Muscle layer of colon (tissue), 2 donors: ENCODE results near the gene PGAP6.
"Not testable (repeated sequence)": the region's sequence is repeated elsewhere in the genome, so short reads cannot be mapped to it uniquely, and the experiment has no call there.

Experiments
- H3K27ac ChIP-seq: one replicate; pipeline ENCODE4 v1.7.0; 2013; ENCODE audit warnings: low read depth, mild to moderate bottlenecking, low read length, moderate library complexity
- H3K27me3 ChIP-seq, 2 donors: one replicate each; pipeline ENCODE4 v1.7.0; 2013; ENCODE audit warnings: low read length in 2 of 2, mild to moderate bottlenecking in 2 of 2; ENCODE audit not compliant: insufficient read depth in 2 of 2, control insufficient read depth in 1 of 2
- H3K36me3 ChIP-seq: one replicate; pipeline ENCODE4 v1.7.0; 2013; ENCODE audit warnings: mild to moderate bottlenecking, low read length; ENCODE audit not compliant: insufficient read depth
- H3K4me1 ChIP-seq: one replicate; pipeline ENCODE4 v1.7.0; 2013; ENCODE audit warnings: mild to moderate bottlenecking, low read length; ENCODE audit not compliant: insufficient read depth
- H3K4me3 ChIP-seq, 2 donors: one replicate each; pipeline ENCODE4 v1.7.0; 2013; ENCODE audit warnings: low read length in 2 of 2, low read depth in 1 of 2, mild to moderate bottlenecking in 1 of 2, moderate library complexity in 1 of 2
- H3K9ac ChIP-seq: one replicate; pipeline ENCODE4 v1.7.0; 2013; ENCODE audit warnings: low read length
- H3K9me3 ChIP-seq: one replicate; pipeline ENCODE4 v1.7.0; 2013; ENCODE audit warnings: mild to moderate bottlenecking, low read length
- donor health status: abdominal sarcoma.
- donor health status: Adenocarcinoma of cecum.

PGAP6 gene

GRCh38 chr16:398561-399339, 17.0 kb upstream of the PGAP6 start:
- Histone ChIP-seq H3K36me3 (peaks cover 5% of the 10 kb centered on the region), H3K4me3 (peak overlapping the region in 1 of 2 donors; percentile 47), H3K27ac (peak overlapping the region; percentile 96), H3K9ac (peak overlapping the region; percentile 57), H3K4me1 (peaks cover 30% of the 10 kb centered on the region), H3K27me3 (no peaks in the 10 kb centered on the region), H3K9me3 (no peaks in the 10 kb centered on the region)

DNA sequence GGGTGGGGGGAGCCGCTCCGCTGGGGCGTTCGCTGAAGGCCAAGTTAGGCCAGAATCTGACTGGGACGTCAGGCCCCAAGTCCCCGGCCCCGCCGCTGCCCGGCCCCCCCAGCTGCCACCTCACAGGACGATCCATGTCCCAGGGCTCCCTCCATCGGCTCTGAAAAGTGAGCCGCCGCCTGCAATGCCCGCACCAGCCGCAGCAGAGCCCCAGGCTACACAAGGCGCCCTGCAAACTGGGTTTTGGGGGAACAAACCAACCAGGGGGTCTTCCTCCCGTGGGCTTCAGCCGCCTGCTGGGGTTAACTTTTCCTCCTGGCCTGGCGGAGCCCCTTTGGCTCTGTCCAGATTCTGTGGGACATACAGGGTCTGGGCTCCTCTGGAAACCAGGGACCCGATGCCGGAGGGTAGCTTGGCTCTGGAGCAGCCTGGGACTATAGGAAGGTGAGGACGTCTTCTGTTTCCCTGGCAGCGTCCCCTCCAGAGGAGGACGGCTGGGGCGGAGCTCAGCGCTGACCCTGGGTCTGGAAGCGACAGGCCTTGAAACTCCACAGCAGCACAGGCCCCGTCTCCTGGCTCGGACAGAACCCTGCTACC, 16.1 kb upstream of the PGAP6 start:
- Histone ChIP-seq H3K27me3 (no peaks in the 10 kb centered on the region), H3K9ac (peak overlapping the region; percentile 57), H3K4me3 (peak overlapping the region; percentile 26 to 47), H3K27ac (peak overlapping the region; percentile 96), H3K9me3 (no peaks in the 10 kb centered on the region), H3K4me1 (peaks cover 30% of the 10 kb centered on the region), H3K36me3 (peaks cover 5% of the 10 kb centered on the region)

- H3K9me3 ChIP-seq = no peaks in the 10 kb centered on the region
- peak within 1 kb of the TSS; percentile 96 for H3K27ac ChIP-seq
- H3K4me1 ChIP-seq = peaks cover 30% of the 10 kb centered on the region
- H3K27me3 ChIP-seq = no peaks in the 10 kb centered on the region
- peak within 1 kb of the TSS; percentile 45 to 67 for H3K4me3 ChIP-seq
- peak within 1 kb of the TSS; percentile 11 for H3K9ac ChIP-seq
- H3K36me3 ChIP-seq = peaks cover 5% of the 10 kb centered on the region
Observed at GRCh38 chr16:397135-397661, 15.4 kb upstream of the PGAP6 start, which contains the start of gene NME4. Gene NME4, plus strand, starts transcription at chr16:397199. Its CDS starts 24 bp downstream, at chr16:397223.

DNA sequence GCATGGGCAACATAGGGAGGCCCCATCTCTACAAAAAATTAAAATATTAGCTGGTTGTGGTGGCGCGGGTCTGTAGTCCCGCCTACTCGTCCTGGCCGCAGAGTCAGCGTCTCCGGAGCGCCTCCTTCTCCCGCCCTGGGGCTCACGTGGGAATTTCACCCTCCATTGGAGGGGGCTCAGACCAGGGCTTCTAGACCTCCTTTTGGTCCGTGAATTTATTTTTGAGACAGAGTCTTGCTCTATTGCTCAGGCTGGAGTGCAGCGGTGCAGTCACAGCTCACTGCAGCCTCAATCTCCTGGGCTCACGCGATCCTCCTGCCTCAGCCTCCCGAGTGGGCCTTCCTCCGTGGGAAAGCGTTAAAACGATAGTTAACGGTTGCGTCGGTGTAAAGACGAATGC, 14.8 kb upstream of the PGAP6 start:
- Histone ChIP-seq H3K9me3 (no peaks in the 10 kb centered on the region), H3K4me3 (peak overlapping the region in 1 of 2 donors; percentile 67), H3K4me1 (peaks cover 30% of the 10 kb centered on the region), H3K9ac (peak overlapping the region; percentile 11), H3K36me3 (peaks cover 5% of the 10 kb centered on the region), H3K27me3 (no peaks in the 10 kb centered on the region), H3K27ac (peak overlapping the region; percentile 77)

- Histone ChIP-seq H3K4me3 (peak overlapping the region in 1 of 2 donors; percentile 67), H3K9ac (peak overlapping the region; percentile 11), H3K36me3 (peaks cover 5% of the 10 kb centered on the region), H3K27me3 (no peaks in the 10 kb centered on the region), H3K9me3 (no peaks in the 10 kb centered on the region), H3K27ac (peak overlapping the region; percentile 77), H3K4me1 (peaks cover 30% of the 10 kb centered on the region)
Observed at GRCh38 chr16:396199-396598, 14.4 kb upstream of the PGAP6 start.

DNA sequence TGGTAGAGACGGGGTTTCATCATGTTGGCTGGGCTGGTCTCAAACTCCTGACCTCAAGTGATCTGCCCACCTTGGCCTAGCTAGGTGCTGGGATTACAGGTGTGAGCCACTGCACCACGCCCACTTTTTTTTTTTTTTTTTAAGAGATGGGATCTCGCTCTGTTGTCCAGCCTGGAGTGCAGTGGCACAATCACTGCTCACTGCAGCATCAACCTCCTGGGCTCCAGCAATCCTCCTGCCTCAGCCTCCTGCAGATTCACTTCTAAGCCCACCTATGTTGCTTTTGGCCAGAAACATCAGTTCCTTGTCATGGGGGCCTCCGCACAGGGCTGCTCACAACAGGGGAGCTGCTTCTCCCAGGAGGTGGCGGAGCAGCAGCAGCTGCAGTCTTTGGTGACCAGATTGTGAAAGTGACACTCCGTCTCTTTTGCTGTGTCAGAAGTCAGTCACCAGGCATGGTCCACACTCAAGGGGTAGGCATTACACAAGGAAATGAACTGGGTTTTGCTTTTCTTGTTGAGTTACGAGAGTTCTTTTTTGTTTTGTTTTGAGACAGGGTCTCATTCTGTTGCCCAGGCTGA, 10.8 kb upstream of the PGAP6 start:
- H3K9me3 ChIP-seq = no peaks in the 10 kb centered on the region
- H3K27me3 ChIP-seq = no peaks in the 10 kb centered on the region
- H3K9ac ChIP-seq = no peak overlapping the region
- H3K36me3 ChIP-seq = no peaks in the 10 kb centered on the region
- H3K4me3 ChIP-seq = no peak overlapping the region
- H3K27ac ChIP-seq = no peak overlapping the region
- peaks cover 33% of the 10 kb centered on the region for H3K4me1 ChIP-seq

DNA sequence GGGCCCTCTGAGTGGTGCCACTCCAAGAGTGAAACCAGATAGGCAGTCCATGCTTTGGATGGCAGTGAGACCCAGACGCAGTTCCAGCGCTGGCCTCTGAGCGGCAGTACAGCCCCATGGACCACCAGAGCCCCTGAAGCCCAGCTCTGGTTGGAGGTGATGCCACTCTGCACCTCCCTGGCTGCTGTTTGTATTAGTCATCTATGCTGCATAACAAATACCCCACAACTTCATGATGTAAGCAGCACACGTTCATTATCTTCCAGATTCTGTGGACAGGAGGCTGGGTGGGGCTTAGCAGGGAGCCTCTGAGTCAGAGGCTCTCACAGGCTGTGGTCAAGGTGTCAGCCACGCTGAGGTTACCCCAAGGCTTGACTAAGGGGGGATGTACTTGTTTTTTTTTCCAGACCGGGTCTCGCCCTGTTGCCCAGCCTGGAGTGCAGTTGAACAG, 10.1 kb upstream of the PGAP6 start:
- Histone ChIP-seq H3K9ac (no peak overlapping the region), H3K36me3 (no peaks in the 10 kb centered on the region), H3K27me3 (no peaks in the 10 kb centered on the region), H3K27ac (no peak overlapping the region), H3K9me3 (no peaks in the 10 kb centered on the region), H3K4me3 (no peak overlapping the region), H3K4me1 (peaks cover 34% of the 10 kb centered on the region)

DNA sequence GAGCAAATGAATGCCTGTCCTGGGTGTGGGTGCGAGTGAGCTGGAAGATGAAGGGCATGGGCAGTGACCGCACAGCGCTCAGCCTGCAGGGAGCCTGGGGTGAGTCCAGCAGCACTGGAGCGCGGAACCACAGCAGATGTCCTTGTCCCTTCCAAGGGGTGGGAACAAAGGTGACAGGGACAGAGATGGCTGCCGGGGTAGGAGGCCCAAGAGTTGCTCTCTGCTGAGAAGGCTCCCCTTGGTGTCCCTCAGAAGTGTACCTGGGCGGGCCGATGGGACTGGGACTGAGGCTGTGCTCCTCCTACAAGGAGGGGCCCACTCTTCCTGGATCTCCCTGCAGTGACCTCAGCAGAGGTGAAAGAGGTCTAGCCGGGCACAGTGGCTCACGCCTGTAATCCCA, 7.6 kb upstream of the PGAP6 start:
- Histone ChIP-seq H3K9ac (no peak overlapping the region), H3K4me1 (peaks cover 28% of the 10 kb centered on the region), H3K36me3 (no peaks in the 10 kb centered on the region), H3K9me3 (no peaks in the 10 kb centered on the region), H3K27me3 (no peaks in the 10 kb centered on the region), H3K27ac (no peak overlapping the region), H3K4me3 (no peak overlapping the region)

GRCh38 chr16:387761-388666, 6.2 kb upstream of the PGAP6 start:
- H3K4me3 ChIP-seq, H3K27me3 ChIP-seq, H3K36me3 ChIP-seq, H3K9ac ChIP-seq, H3K9me3 ChIP-seq: not testable (repeated sequence)
- peak overlapping the region; percentile 63 for H3K27ac ChIP-seq
- H3K4me1 ChIP-seq = peaks cover 36% of the 10 kb centered on the region

DNA sequence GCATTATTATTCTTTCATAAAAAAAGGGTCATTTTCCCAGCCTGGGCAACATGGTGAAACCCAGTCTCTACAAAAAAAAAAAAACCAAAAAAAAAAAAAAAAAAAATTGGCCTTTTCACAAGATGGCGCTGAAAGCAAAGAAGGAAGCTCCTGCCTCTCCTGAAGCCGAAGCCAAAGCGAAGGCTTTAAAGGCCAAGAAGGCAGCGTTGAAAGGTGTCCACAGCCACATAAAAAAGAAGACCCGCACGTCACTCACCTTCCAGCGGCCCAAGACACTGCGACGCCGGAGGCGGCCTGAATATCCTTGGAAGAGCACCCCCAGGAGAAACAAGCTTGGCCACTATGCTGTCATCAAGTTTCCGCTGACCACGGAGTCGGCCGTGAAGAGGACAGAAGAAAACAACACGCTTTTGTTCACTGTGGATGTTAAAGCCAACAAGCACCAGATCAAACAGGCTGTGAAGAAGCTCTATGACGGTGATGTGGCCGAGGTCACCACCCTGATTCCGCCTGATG, 4.9 kb upstream of the PGAP6 start:
- Histone ChIP-seq H3K4me1 (peaks cover 41% of the 10 kb centered on the region), H3K4me3 (no peak overlapping the region), H3K9ac (no peak overlapping the region), H3K27me3 (no peaks in the 10 kb centered on the region), H3K36me3 (no peaks in the 10 kb centered on the region), H3K9me3 (no peaks in the 10 kb centered on the region), H3K27ac (peak overlapping the region; percentile 16)
